SU-DHL-6 (cell line): ENCODE results near the gene MAP2K5.

Experiments
- CTCF ChIP-seq: fragments of 200-600 bp; sonication (generic); IDR thresholded peaks from one replicate; pipeline ENCODE4 v1.5.1; 2017; ENCODE audit warnings: antibody characterized with exemption, mild to moderate bottlenecking, low read length, moderate library complexity; ENCODE audit not compliant: insufficient read depth, poor library complexity, severe bottlenecking
- EZH2phosphoT487 ChIP-seq: fragments of 200-600 bp; sonication (generic), shearing (Covaris generic); conservative IDR thresholded peaks from 2 replicates; pipeline ENCODE4 v1.6.1; 2018; ENCODE audit warnings: mild to moderate bottlenecking, antibody characterized with exemption, low read length, moderate library complexity, mixed read lengths

- no peak for TF ChIP-seq CTCF
- no peak for TF ChIP-seq EZH2phosphoT487
Observed at GRCh38 chr15:67719330-67719959, 176.9 kb downstream of the MAP2K5 start.
